Measurements from ENCODE around the gene ARL2. TPM values are rescaled to one million over a fixed set of nuclear protein-coding genes. Genes with fewer than 3 reads are reported as not detected.
A peak's percentile ranks its signal among the peaks of the same experiment; 100 is the strongest.

The ARL2 gene
- total RNA-seq (10 to 100 TPM; 10.5 to 11.1 TPM), total RNA-seq (1.6 to 29.6 (median 8.8) reads per million in 172 experiments)
- polyA plus RNA-seq (2013, experiment 1 of 2) = 30.8 TPM
- polyA plus RNA-seq (2013, experiment 2 of 2) = 36.3 TPM

- H3K27me3 ChIP-seq (ENCODE audit: control insufficient read depth in 1 of 2, insufficient read depth in 2 of 2, low read length in 2 of 2) = no peaks in the 10 kb centered on the region
- ATAC-seq (ENCODE audit: poor library complexity) (peak; percentile 67), DNase-seq (peak; percentile 66 to 94 (median 80))
- peaks cover 26% of the 10 kb centered on the region for H3K4me1 ChIP-seq (ENCODE audit: insufficient read depth, low read length)
- H3K4me3 ChIP-seq (ENCODE audit: low read length) = peak within 1 kb of the TSS; percentile 87
- intact Hi-C loops (cut with DNase I, micrococcal nuclease) = loop anchor here (1.0 to 10.0 kb wide), 11 partner anchors 13 to 301 kb away; partner anchors contain the start of genes CDC42EP2 (in 2 of the 2), CAPN1 (in 1 of the 2), CDCA5 (in 1 of the 2) and MAJIN (in 1 of the 2)
- no peaks in the 10 kb centered on the region for H3K9me3 Mint-ChIP-seq
- ChIA-PET POLR2A (interaction anchor here (0.5 to 2.8 kb wide), 13 partner anchors 11 to 169 kb away, joined by 3 to 19 read pairs (median 6); partner anchors contain the start of genes FAU, MAJIN, MRPL49 and PPP2R5B), CTCF (interaction anchor here (0.6 to 4.1 kb wide), 23 partner anchors 13 to 301 kb away, joined by 3 to 30 read pairs (median 5); partner anchors contain the start of genes CDC42BPG, CDC42EP2, CDCA5 and FAU)
- H3K27ac ChIP-seq (ENCODE audit: low read depth in 1 of 2, low read length in 2 of 2) = peak within 1 kb of the TSS; percentile 83 to 98
- H3K27ac Mint-ChIP-seq = peak within 1 kb of the TSS; percentile 96
- peak; percentile 77 for TF ChIP-seq CTCF (IDR thresholded peaks at IDR 0.05)
- H3K4me3 Mint-ChIP-seq = peak within 1 kb of the TSS; percentile 97
- H3K27me3 Mint-ChIP-seq = no peaks in the 10 kb centered on the region
- H3K36me3 Mint-ChIP-seq (ENCODE audit: low read depth) = peaks cover 3% of the 10 kb centered on the region
- H3K9me3 ChIP-seq (ENCODE audit: control insufficient read depth in 1 of 2, insufficient read depth in 1 of 2, low read length in 2 of 2) = no peaks in the 10 kb centered on the region
- H3K36me3 ChIP-seq (ENCODE audit: insufficient read depth, low read length) = peaks cover 11% of the 10 kb centered on the region
- peaks cover 26% of the 10 kb centered on the region for H3K4me1 Mint-ChIP-seq (ENCODE audit: low read depth)
These were observed at the start of gene ARL2 for GRCh38 chr11:65013888-65014725. TSS of gene ARL2 (plus strand) at chr11:65014160. CDS start at chr11:65014208, 48 bp downstream.

GRCh38 chr11:64967375-64967774 lies 46.6 kb upstream of the ARL2 start:
- Mint-ChIP-seq H3K4me1 (ENCODE audit: low read depth) (peaks cover 25% of the 10 kb centered on the region), H3K27ac (no peak overlapping the region), H3K27me3 (no peaks in the 10 kb centered on the region), H3K9me3 (no peaks in the 10 kb centered on the region), H3K4me3 (no peak overlapping the region), H3K36me3 (ENCODE audit: low read depth) (no peaks in the 10 kb centered on the region)
- intact Hi-C loops (cut with DNase I, micrococcal nuclease) = no loop called here
- POLR2A ChIA-PET = no interaction called here
- Histone ChIP-seq H3K27ac (ENCODE audit: low read depth in 1 of 2, low read length in 2 of 2) (no peak overlapping the region), H3K36me3 (ENCODE audit: insufficient read depth, low read length) (no peaks in the 10 kb centered on the region), H3K9me3 (ENCODE audit: control insufficient read depth in 1 of 2, insufficient read depth in 1 of 2, low read length in 2 of 2) (no peaks in the 10 kb centered on the region), H3K4me3 (ENCODE audit: low read length) (no peak overlapping the region), H3K27me3 (ENCODE audit: control insufficient read depth in 1 of 2, insufficient read depth in 2 of 2, low read length in 2 of 2) (no peaks in the 10 kb centered on the region), H3K4me1 (ENCODE audit: insufficient read depth, low read length) (peaks cover 19% of the 10 kb centered on the region)
- ATAC-seq (ENCODE audit: poor library complexity) (no peak), DNase-seq (no peak)
- CTCF ChIA-PET = no interaction called here
- no peak for TF ChIP-seq CTCF (IDR thresholded peaks at IDR 0.05)

GRCh38 chr11:64969209-64969608 lies 44.8 kb upstream of the ARL2 start:
- intact Hi-C loops (cut with DNase I, micrococcal nuclease) = no loop called here
- DNase-seq = no peak
- no peak for ATAC-seq (ENCODE audit: poor library complexity)
- Histone ChIP-seq H3K27me3 (ENCODE audit: control insufficient read depth in 1 of 2, insufficient read depth in 2 of 2, low read length in 2 of 2) (no peaks in the 10 kb centered on the region), H3K4me1 (ENCODE audit: insufficient read depth, low read length) (peaks cover 23% of the 10 kb centered on the region), H3K4me3 (ENCODE audit: low read length) (no peak overlapping the region), H3K9me3 (ENCODE audit: control insufficient read depth in 1 of 2, insufficient read depth in 1 of 2, low read length in 2 of 2) (no peaks in the 10 kb centered on the region), H3K27ac (ENCODE audit: low read depth in 1 of 2, low read length in 2 of 2) (no peak overlapping the region), H3K36me3 (ENCODE audit: insufficient read depth, low read length) (no peaks in the 10 kb centered on the region)
- TF ChIP-seq CTCF (IDR thresholded peaks at IDR 0.05) = no peak
- no peaks in the 10 kb centered on the region for H3K27me3 Mint-ChIP-seq
- H3K27ac Mint-ChIP-seq = peak overlapping the region; percentile 55
- CTCF ChIA-PET = no interaction called here
- H3K9me3 Mint-ChIP-seq = no peaks in the 10 kb centered on the region
- H3K4me3 Mint-ChIP-seq = no peak overlapping the region
- no peaks in the 10 kb centered on the region for H3K36me3 Mint-ChIP-seq (ENCODE audit: low read depth)
- POLR2A ChIA-PET = no interaction called here
- peaks cover 26% of the 10 kb centered on the region for H3K4me1 Mint-ChIP-seq (ENCODE audit: low read depth)

Data from CD4-positive, alpha-beta T cell (primary cell).